Natural killer cell treated with Interleukin-12 subunit alpha and Interleukin-12 subunit beta and Interleukin-15 and Interleukin-18, amount 100 ng/mL, for 72 hours (primary cell): Measurements from ENCODE around the gene TUBGCP4. TPM values are rescaled to one million over a fixed set of nuclear protein-coding genes. Genes with fewer than 3 reads are reported as not detected.

Source experiments
- ATAC-seq, 2 donors: fragments of 150-1000 bp; cut with Tn5 transposase in 1 of 2; sonication (Bioruptor Pico), chemical (Tn5 transposase) in 1 of 2; 2 replicates each; pipeline ENCODE4 v1.10.0; 2021
- DNase-seq: peaks from one replicate; pipeline ENCODE4 v3.0.0; 2022; ENCODE audit warnings: low spot score
- H3K27ac Mint-ChIP-seq, 2 donors: 1 replicate in 1 of 2; 2 replicates in 1 of 2; pipeline ENCODE4 v1.8.0; 2022; ENCODE audit warnings: mixed read lengths in 2 of 2, mild to moderate bottlenecking in 1 of 2, moderate library complexity in 1 of 2
- H3K27me3 Mint-ChIP-seq, 2 donors: 1 replicate in 1 of 2; 2 replicates in 1 of 2; pipeline ENCODE4 v1.8.0; 2022; ENCODE audit warnings: mixed read lengths in 2 of 2
- H3K36me3 Mint-ChIP-seq: one replicate; pipeline ENCODE4 v1.8.0; 2022; ENCODE audit warnings: mixed read lengths
- H3K4me1 Mint-ChIP-seq, 2 donors: 1 replicate in 1 of 2; 2 replicates in 1 of 2; pipeline ENCODE4 v1.8.0; 2022; ENCODE audit warnings: low read depth in 2 of 2, mixed read lengths in 2 of 2, mild to moderate bottlenecking in 1 of 2
- H3K4me3 Mint-ChIP-seq: one replicate; pipeline ENCODE4 v1.8.0; 2022; ENCODE audit warnings: mixed read lengths
- H3K9me3 Mint-ChIP-seq: 2 replicates; pipeline ENCODE4 v1.8.0; 2022; ENCODE audit warnings: mixed read lengths
- total RNA-seq, 2 donors: library from RNA; stranded (reverse); gene quantifications; one replicate each; pipeline ENCODE4 v1.2.3, GENCODE V29; 2022

Gene TUBGCP4
- total RNA-seq, 2 donors from 2014 or later: 24.3 to 61.1 TPM

DNA sequence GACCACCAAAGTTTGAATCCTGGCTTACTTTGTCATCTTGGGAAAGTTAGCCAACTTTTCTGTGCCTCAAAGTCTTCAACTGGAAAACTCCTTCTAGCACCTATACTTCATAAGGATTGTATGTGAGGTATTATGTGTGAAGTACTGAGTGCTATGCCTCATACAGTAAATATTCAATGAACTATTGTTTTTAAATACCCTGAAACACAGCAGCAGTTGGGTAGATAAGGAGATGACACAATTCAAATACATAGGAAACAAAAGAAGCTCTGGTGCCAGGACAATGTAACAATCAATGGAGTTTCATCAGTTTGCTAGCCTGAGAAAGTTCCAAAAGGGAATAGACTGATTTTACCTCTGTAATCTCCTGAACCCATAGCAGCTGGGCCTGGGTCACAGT is 43.3 kb downstream of the TUBGCP4 start:
- no peak for ATAC-seq
- no peak overlapping the region for H3K27ac Mint-ChIP-seq
- no peak overlapping the region for H3K4me3 Mint-ChIP-seq
- peaks cover 0 to 6% of the 10 kb centered on the region in 2 donors for H3K4me1 Mint-ChIP-seq
- no peaks in the 10 kb centered on the region for H3K27me3 Mint-ChIP-seq
- no peak for DNase-seq
- H3K9me3 Mint-ChIP-seq: no peaks in the 10 kb centered on the region
- peaks cover 23% of the 10 kb centered on the region for H3K36me3 Mint-ChIP-seq

- DNase-seq: no peak
- H3K4me1 Mint-ChIP-seq: no peaks in the 10 kb centered on the region
- H3K4me3 Mint-ChIP-seq: no peak overlapping the region
- peaks cover 13% of the 10 kb centered on the region for H3K36me3 Mint-ChIP-seq
- H3K9me3 Mint-ChIP-seq: no peaks in the 10 kb centered on the region
- H3K27me3 Mint-ChIP-seq: no peaks in the 10 kb centered on the region
- no peak overlapping the region for H3K27ac Mint-ChIP-seq
- ATAC-seq: no peak
These were observed 49.5 kb downstream of the TUBGCP4 start for GRCh38 chr15:43420435-43420834.

- ATAC-seq: peak in 1 of 2 donors; percentile 15
- no peaks in the 10 kb centered on the region for H3K9me3 Mint-ChIP-seq
- peaks cover 13% of the 10 kb centered on the region for H3K36me3 Mint-ChIP-seq
- no peak overlapping the region for H3K27ac Mint-ChIP-seq
- DNase-seq: no peak
- H3K4me3 Mint-ChIP-seq: no peak overlapping the region
- H3K4me1 Mint-ChIP-seq: no peaks in the 10 kb centered on the region
- H3K27me3 Mint-ChIP-seq: no peaks in the 10 kb centered on the region
These were observed 50.0 kb downstream of the TUBGCP4 start for GRCh38 chr15:43420876-43421275.

GRCh38 chr15:43423793-43424192 is 52.9 kb downstream of the TUBGCP4 start:
- Mint-ChIP-seq H3K27me3 (no peaks in the 10 kb centered on the region), H3K4me3 (no peak overlapping the region), H3K36me3 (peaks cover 20% of the 10 kb centered on the region), H3K9me3 (no peaks in the 10 kb centered on the region), H3K27ac (no peak overlapping the region), H3K4me1 (no peaks in the 10 kb centered on the region)
- no peak for DNase-seq
- ATAC-seq: no peak

- ATAC-seq (no peak), DNase-seq (no peak)
- H3K27me3 Mint-ChIP-seq: no peaks in the 10 kb centered on the region
- H3K4me1 Mint-ChIP-seq: no peaks in the 10 kb centered on the region
- peaks cover 23% of the 10 kb centered on the region for H3K36me3 Mint-ChIP-seq
- no peaks in the 10 kb centered on the region for H3K9me3 Mint-ChIP-seq
- no peak overlapping the region for H3K27ac Mint-ChIP-seq
- H3K4me3 Mint-ChIP-seq: no peak overlapping the region
These were observed 58.8 kb downstream of the TUBGCP4 start for GRCh38 chr15:43429687-43430086.

DNA sequence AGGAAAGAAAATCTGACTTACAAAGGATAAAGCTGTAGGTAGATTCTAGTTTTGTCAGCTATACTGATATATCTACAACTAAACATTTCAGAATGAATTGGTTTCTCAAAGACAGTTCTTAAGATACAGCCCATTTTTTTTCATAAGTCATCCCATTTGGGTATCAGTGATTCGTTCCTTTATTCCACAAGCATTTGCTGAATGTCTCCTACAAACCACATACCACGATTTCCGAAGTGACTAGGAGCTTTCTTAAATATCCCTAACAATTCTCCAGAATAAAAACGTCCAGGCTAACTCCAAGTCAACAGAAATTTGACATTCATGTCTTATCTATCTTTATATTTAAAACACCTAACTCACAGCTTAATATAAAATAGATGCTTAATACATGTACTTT is 62.3 kb downstream of the TUBGCP4 start:
- no peak overlapping the region for H3K27ac Mint-ChIP-seq
- H3K4me3 Mint-ChIP-seq: no peak overlapping the region
- no peaks in the 10 kb centered on the region for H3K9me3 Mint-ChIP-seq
- ATAC-seq (no peak), DNase-seq (no peak)
- H3K27me3 Mint-ChIP-seq: no peaks in the 10 kb centered on the region
- no peaks in the 10 kb centered on the region for H3K4me1 Mint-ChIP-seq
- H3K36me3 Mint-ChIP-seq: peaks cover 18% of the 10 kb centered on the region

DNA sequence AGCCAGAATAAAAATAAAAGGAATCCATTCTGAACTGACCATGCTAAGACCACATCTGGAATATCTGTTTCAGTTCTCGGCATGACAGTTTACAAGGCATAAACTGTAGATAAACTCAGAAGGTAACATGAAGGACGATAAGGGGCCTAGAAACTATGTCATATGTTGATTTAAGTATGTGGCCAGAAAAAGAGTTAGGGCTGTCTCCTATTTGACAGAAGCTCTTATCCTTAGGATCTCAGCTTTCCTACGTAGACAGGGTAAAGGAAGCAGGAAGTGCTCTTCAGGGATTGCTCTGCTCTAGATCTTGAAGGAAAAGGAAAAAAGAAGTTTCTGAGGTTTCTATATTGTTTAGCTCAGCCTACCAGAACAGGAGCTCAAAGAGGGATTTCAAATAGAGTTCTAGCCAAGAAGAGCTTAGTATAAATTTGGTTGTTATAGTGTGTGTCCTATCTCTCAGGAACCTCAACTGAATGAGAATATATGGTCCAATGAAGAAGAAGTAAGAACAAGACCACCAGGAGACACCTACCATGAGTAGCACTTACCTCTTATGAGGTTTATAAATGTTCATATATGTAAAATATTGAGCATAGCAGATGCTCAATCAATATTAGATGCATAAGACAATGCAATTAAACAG is 62.9 kb downstream of the TUBGCP4 start:
- no peaks in the 10 kb centered on the region for H3K27me3 Mint-ChIP-seq
- H3K9me3 Mint-ChIP-seq: no peaks in the 10 kb centered on the region
- H3K4me1 Mint-ChIP-seq: no peaks in the 10 kb centered on the region
- no peak overlapping the region for H3K4me3 Mint-ChIP-seq
- no peak for ATAC-seq
- no peak overlapping the region for H3K27ac Mint-ChIP-seq
- no peak for DNase-seq
- H3K36me3 Mint-ChIP-seq: peaks cover 17% of the 10 kb centered on the region

DNA sequence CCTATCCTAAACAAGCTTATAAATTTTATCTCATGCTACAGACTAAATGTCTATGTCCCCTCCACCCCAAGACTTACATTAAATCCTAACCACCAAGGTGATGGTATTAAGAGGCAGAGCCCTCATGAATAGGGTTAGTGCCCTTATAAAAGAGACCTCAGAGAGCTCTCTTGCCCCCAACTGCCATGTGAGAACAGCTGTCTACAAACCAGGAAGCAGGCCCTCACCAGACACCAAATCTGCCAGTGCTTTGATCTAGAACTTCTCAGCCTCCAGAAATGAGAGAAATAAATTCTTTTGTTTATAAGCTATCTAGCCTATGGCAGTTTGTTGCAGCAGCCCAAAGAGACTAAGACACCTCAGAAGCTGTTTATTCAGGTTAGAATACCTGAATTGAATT is 63.5 kb downstream of the TUBGCP4 start:
- Mint-ChIP-seq H3K36me3 (peaks cover 17% of the 10 kb centered on the region), H3K27ac (no peak overlapping the region), H3K9me3 (no peaks in the 10 kb centered on the region), H3K4me3 (no peak overlapping the region), H3K4me1 (no peaks in the 10 kb centered on the region), H3K27me3 (no peaks in the 10 kb centered on the region)
- no peak for DNase-seq
- ATAC-seq: no peak

- DNase-seq (no peak), ATAC-seq (no peak)
- Mint-ChIP-seq H3K27me3 (no peaks in the 10 kb centered on the region), H3K36me3 (peaks cover 15% of the 10 kb centered on the region), H3K4me3 (no peak overlapping the region), H3K27ac (no peak overlapping the region), H3K9me3 (no peaks in the 10 kb centered on the region), H3K4me1 (peaks cover 6 to 7% of the 10 kb centered on the region in 2 donors)
These were observed 65.5 kb downstream of the TUBGCP4 start for GRCh38 chr15:43436395-43436794.

- peaks cover 8% of the 10 kb centered on the region in 2 donors for H3K4me1 Mint-ChIP-seq
- no peak overlapping the region for H3K4me3 Mint-ChIP-seq
- no peak overlapping the region for H3K27ac Mint-ChIP-seq
- no peak for DNase-seq
- no peak for ATAC-seq
- H3K27me3 Mint-ChIP-seq: no peaks in the 10 kb centered on the region
- H3K36me3 Mint-ChIP-seq: peaks cover 4% of the 10 kb centered on the region
- no peaks in the 10 kb centered on the region for H3K9me3 Mint-ChIP-seq
These were observed 68.4 kb downstream of the TUBGCP4 start for GRCh38 chr15:43439268-43439667.

DNA sequence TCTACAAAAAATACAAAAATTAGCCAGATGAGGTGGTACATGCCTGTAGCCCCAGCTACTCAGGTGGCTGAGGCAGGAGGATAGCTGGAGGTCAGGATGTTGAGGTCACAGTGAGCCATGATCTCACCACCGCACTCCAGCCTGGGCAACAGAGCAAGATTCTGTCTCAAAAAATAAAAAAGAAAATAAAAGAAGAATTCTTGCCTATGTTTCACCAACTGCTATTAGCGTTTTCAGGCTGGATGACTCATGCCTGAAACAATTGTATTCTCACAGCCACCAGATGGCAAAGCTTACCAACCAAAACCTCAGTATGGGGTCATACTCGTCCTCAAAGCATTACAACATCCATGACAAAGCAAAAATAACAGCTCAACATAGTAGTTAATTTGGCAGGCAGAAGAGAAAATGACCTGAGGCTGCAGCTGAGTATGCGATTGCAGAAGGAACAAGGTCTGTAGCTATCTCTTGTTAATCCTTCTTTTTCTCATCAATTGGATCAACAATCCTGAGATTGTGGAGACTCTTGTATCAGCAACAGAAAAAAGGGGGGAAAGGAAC is 69.9 kb downstream of the TUBGCP4 start:
- Mint-ChIP-seq H3K9me3 (no peaks in the 10 kb centered on the region), H3K4me3 (peak overlapping the region; percentile 58), H3K27ac (peak overlapping the region; percentile 92 to 98), H3K27me3 (no peaks in the 10 kb centered on the region), H3K36me3 (peaks cover 14% of the 10 kb centered on the region), H3K4me1 (peaks cover 8% of the 10 kb centered on the region in 2 donors)
- DNase-seq (peak; percentile 74), ATAC-seq (peak; percentile 95 to 96)

DNA sequence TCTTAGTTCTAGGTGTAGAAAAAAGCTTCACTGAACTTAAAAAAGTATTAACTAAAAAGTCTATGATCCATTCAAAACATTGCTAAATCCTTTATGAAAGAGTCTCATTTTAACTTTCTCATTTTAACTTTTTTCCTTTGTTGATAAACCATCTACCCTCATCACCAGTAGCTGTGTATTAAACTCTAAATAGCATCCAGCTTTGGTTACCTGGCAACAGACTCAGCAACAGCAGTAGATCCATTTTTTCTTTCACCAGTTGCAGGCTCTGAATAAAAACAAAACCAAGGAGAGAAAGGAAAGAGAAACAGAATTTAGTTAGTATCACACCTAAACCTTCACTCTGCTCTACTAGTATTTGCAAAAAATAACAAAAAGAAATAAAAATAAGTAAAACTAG is 70.4 kb downstream of the TUBGCP4 start:
- peaks cover 8% of the 10 kb centered on the region in 2 donors for H3K4me1 Mint-ChIP-seq
- no peaks in the 10 kb centered on the region for H3K27me3 Mint-ChIP-seq
- peak overlapping the region; percentile 58 for H3K4me3 Mint-ChIP-seq
- H3K27ac Mint-ChIP-seq: peak overlapping the region; percentile 92 to 98
- H3K9me3 Mint-ChIP-seq: no peaks in the 10 kb centered on the region
- DNase-seq (no peak), ATAC-seq (peak; percentile 77 to 82)
- H3K36me3 Mint-ChIP-seq: peaks cover 15% of the 10 kb centered on the region

DNA sequence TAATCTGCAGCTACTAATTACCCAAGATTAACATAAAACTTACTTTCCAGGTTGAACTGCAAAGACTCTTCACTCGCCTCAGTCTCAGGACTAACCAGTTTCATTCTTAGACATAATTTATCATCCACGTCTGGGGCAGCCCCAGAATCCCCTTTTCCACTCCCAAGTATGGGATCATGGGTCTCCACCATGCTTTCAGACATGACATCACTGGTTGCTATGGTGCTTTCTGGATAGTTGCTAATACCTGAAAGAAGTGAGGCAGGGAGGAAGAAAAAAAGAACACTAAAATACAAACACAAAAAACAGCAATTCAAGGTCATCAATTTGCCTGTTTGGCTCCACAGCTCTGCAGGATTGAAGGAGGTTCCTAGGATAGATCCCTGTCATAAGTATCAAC is 75.4 kb downstream of the TUBGCP4 start:
- Mint-ChIP-seq H3K9me3 (no peaks in the 10 kb centered on the region), H3K36me3 (peaks cover 15% of the 10 kb centered on the region), H3K27me3 (no peaks in the 10 kb centered on the region), H3K4me1 (peaks cover 2 to 4% of the 10 kb centered on the region in 2 donors), H3K4me3 (no peak overlapping the region), H3K27ac (no peak overlapping the region)
- ATAC-seq (no peak), DNase-seq (no peak)

GRCh38 chr15:43449981-43450380 is 79.1 kb downstream of the TUBGCP4 start:
- peaks cover 0 to 3% of the 10 kb centered on the region in 2 donors for H3K4me1 Mint-ChIP-seq
- no peaks in the 10 kb centered on the region for H3K9me3 Mint-ChIP-seq
- H3K36me3 Mint-ChIP-seq: peaks cover 14% of the 10 kb centered on the region
- H3K27ac Mint-ChIP-seq: no peak overlapping the region
- DNase-seq: no peak
- no peaks in the 10 kb centered on the region for H3K27me3 Mint-ChIP-seq
- ATAC-seq: no peak
- no peak overlapping the region for H3K4me3 Mint-ChIP-seq
